Measurements from ENCODE around the gene NAA16. TPM values are rescaled to one million over a fixed set of nuclear protein-coding genes. Genes with fewer than 3 reads are reported as not detected.

Gene NAA16
- total and polyA plus RNA-seq, 10 of the 15 experiments (the other 5 are each of a cell fraction or from before 2014, with no cell fraction given), result 5.4 to 18.5 (median 13.2) TPM

DNA sequence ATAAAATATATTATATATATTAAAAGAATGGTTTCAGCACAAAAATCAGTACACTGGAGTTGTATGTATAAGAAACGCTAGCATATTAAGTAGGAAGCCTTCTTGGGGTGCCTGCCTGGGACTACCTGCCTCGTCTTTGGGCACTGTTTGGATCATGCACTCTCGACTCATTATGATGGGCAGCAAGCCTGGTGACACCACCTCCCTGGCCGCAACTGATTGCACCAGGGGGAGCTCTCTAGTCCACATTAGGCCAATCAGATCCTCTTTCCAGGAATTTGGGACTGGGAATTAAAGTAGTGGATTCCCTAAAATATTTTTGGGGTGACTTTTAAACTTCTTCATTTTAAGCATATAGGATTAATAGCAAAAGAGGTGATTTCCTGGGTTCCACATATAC lies 90.3 kb downstream of the NAA16 start:
- intact Hi-C loops (cut with micrococcal nuclease; ENCODE audit: unreplicated experiment), result no loop called here
- no peak for DNase-seq (ENCODE audit: low read depth, low spot score)
- no peaks in the 10 kb centered on the region for H3K9me3 ChIP-seq (replicated peaks; ENCODE audit: control insufficient read depth, insufficient read depth, low read length)
- H4K20me1 ChIP-seq (ENCODE audit: control insufficient read depth, insufficient read depth), result no peaks in the 10 kb centered on the region
- TF ChIP-seq GATAD2B (conservative IDR thresholded peaks at IDR 0.05; ENCODE audit: low read depth) (no peak), NRF1 (conservative IDR thresholded peaks at IDR 0.05; ENCODE audit: low read depth, low read length) (no peak), TBL1XR1 (IDR thresholded peaks at IDR 0.05; ENCODE audit: low read depth, low read length) (no peak), MXI1 (IDR thresholded peaks at IDR 0.05; ENCODE audit: low read depth, low read length) (no peak), ZNF384 (IDR thresholded peaks at IDR 0.05; ENCODE audit: borderline replicate concordance, low read depth, low read length) (no peak), SRF (IDR thresholded peaks at IDR 0.05; ENCODE audit: low read depth in 2 of 2, low read length in 2 of 2) (no peak), HDGF (IDR thresholded peaks at IDR 0.05) (no peak), KLF5 (IDR thresholded peaks at IDR 0.05; ENCODE audit: partially characterized antibody) (no peak)
- TF ChIP-seq, protein P1, sequence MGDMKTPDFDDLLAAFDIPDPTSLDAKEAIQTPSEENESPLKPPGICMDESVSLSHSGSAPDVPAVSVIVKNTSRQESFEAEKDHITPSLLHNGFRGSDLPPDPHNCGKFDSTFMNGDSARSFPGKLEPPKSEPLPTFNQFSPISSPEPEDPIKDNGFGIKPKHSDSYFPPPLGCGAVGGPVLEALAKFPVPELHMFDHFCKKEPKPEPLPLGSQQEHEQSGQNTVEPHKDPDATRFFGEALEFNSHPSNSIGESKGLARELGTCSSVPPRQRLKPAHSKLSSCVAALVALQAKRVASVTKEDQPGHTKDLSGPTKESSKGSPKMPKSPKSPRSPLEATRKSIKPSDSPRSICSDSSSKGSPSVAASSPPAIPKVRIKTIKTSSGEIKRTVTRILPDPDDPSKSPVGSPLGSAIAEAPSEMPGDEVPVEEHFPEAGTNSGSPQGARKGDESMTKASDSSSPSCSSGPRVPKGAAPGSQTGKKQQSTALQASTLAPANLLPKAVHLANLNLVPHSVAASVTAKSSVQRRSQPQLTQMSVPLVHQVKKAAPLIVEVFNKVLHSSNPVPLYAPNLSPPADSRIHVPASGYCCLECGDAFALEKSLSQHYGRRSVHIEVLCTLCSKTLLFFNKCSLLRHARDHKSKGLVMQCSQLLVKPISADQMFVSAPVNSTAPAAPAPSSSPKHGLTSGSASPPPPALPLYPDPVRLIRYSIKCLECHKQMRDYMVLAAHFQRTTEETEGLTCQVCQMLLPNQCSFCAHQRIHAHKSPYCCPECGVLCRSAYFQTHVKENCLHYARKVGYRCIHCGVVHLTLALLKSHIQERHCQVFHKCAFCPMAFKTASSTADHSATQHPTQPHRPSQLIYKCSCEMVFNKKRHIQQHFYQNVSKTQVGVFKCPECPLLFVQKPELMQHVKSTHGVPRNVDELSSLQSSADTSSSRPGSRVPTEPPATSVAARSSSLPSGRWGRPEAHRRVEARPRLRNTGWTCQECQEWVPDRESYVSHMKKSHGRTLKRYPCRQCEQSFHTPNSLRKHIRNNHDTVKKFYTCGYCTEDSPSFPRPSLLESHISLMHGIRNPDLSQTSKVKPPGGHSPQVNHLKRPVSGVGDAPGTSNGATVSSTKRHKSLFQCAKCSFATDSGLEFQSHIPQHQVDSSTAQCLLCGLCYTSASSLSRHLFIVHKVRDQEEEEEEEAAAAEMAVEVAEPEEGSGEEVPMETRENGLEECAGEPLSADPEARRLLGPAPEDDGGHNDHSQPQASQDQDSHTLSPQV (IDR thresholded peaks at IDR 0.05), result no peak
- TF ChIP-seq, protein P2, sequence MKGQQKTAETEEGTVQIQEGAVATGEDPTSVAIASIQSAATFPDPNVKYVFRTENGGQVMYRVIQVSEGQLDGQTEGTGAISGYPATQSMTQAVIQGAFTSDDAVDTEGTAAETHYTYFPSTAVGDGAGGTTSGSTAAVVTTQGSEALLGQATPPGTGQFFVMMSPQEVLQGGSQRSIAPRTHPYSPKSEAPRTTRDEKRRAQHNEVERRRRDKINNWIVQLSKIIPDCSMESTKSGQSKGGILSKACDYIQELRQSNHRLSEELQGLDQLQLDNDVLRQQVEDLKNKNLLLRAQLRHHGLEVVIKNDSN (IDR thresholded peaks at IDR 0.05; ENCODE audit: borderline replicate concordance, extremely low read length, insufficient read depth, low read depth, low read length), result no peak
- no peak overlapping the region for H3K9ac ChIP-seq (ENCODE audit: control insufficient read depth, insufficient read depth, low read length)
- FAIRE-seq, result no peak
- no peak overlapping the region for H3K4me2 ChIP-seq (ENCODE audit: control insufficient read depth, insufficient read depth)
- H3K27me3 ChIP-seq (replicated peaks in 1 of 2; ENCODE audit: control insufficient read depth in 2 of 2, insufficient read depth in 2 of 2, low read length in 1 of 2), result no peaks in the 10 kb centered on the region
- ChIA-PET SMC1A (ENCODE audit: uncharacterized antibody, unreplicated experiment) (no interaction called here), CTCF (no interaction called here), RAD21 (ENCODE audit: unreplicated experiment) (no interaction called here), POLR2A (no interaction called here)
- H3K36me3 ChIP-seq (ENCODE audit: control insufficient read depth in 2 of 2, insufficient read depth in 2 of 2, low read length in 1 of 2), result no peaks in the 10 kb centered on the region
- H3K27ac ChIP-seq (ENCODE audit: control insufficient read depth, insufficient read depth), result no peak overlapping the region
- H2AFZ ChIP-seq (ENCODE audit: control insufficient read depth, low read depth, low read length), result no peak overlapping the region
- in situ Hi-C loops (cut with MboI), result no loop called here
- ATAC-seq, result no peak
- no peaks in the 10 kb centered on the region for H3K79me2 ChIP-seq (ENCODE audit: control insufficient read depth, insufficient read depth, low read length)
- no TSS peak for BruUV-seq (replicated peaks)
- WGBS (ENCODE audit: insufficient coverage, insufficient replicate concordance, low lambda C conversion rate, missing lambda C conversion rate), result 49% methylated on average over 4 of the region's 4 CpGs
- H3K4me1 ChIP-seq (ENCODE audit: control insufficient read depth, insufficient read depth, low read length), result no peaks in the 10 kb centered on the region
- no peak overlapping the region for H3K4me3 ChIP-seq

All from GM12878 (cell line).